Transverse colon (tissue), 4 donors: ENCODE results near the gene ASB10. TPM values are rescaled to one million over a fixed set of nuclear protein-coding genes. Genes with fewer than 3 reads are reported as not detected.

Source experiments
- DNase-seq: peaks from one replicate; pipeline ENCODE4 v3.0.0-alpha.2; 2019
- H3K27ac ChIP-seq, 4 donors: fragments of 200-600 bp; sonication (generic); 2 replicates each; pipeline ENCODE4 v1.5.1; 2016 to 2018; ENCODE audit warnings: inconsistent platforms in 4 of 4
- H3K27me3 ChIP-seq: fragments of 200-600 bp; sonication (generic); 2 replicates; pipeline ENCODE4 v1.5.1; 2017; ENCODE audit warnings: inconsistent platforms
- H3K36me3 ChIP-seq, 4 donors: fragments of 200-600 bp; sonication (generic); 2 replicates each; pipeline ENCODE4 v1.5.1; 2017 to 2019; ENCODE audit warnings: inconsistent platforms in 4 of 4
- H3K4me1 ChIP-seq, 4 donors: fragments of 200-600 bp; sonication (generic); 2 replicates each; pipeline ENCODE4 v1.5.1; 2017 to 2020; ENCODE audit warnings: inconsistent platforms in 4 of 4
- H3K4me3 ChIP-seq, 4 donors: fragments of 200-600 bp; sonication (generic); 1 replicate in 1 of 4; 2 replicates in 3 of 4; pipeline versions ENCODE4 v1.5.1 to v1.6.1; 2017 to 2019; ENCODE audit warnings: inconsistent platforms in 4 of 4
- H3K9me3 ChIP-seq, 2 donors: fragments of 200-600 bp; sonication (generic); 2 replicates each; pipeline ENCODE4 v1.5.1; 2017 to 2019; ENCODE audit warnings: inconsistent platforms in 2 of 2
- CTCF ChIP-seq, 5 experiments: fragments of 200-600 bp in 3 of 5; fragments of 450-650 bp in 2 of 5; sonication (generic) in 3 of 5; IDR thresholded peaks; 1 replicate in 2 of 5; 2 replicates in 3 of 5; pipeline ENCODE4 v1.5.1; 2016 to 2017; ENCODE audit warnings: antibody characterized with exemption in 5 of 5, inconsistent platforms in 3 of 5, mild to moderate bottlenecking in 2 of 5, moderate library complexity in 1 of 5
- EP300 ChIP-seq: sonication (generic); formaldehyde crosslinking; IDR thresholded peaks from one replicate; pipeline ENCODE4 v1.6.1; 2017; ENCODE audit warnings: antibody characterized with exemption, low read depth
- POLR2A ChIP-seq: fragments of 450-650 bp; IDR thresholded peaks from one replicate; pipeline ENCODE4 v1.6.1; 2016; ENCODE audit warnings: antibody characterized with exemption, mild to moderate bottlenecking, moderate library complexity
- POLR2AphosphoS5 ChIP-seq, 3 donors: sonication (generic); formaldehyde crosslinking; IDR thresholded peaks; one replicate each; pipeline ENCODE4 v1.6.1; 2016; ENCODE audit warnings: antibody characterized with exemption in 3 of 3
- WGBS, 2 donors: methylation state at CpG; one replicate each; pipeline ENCODE4 v1.1.5; 2018; ENCODE audit warnings: low coverage in 1 of 2; 5-methylcytosine and 5-hydroxymethylcytosine counted together
- in situ Hi-C, 4 donors: fragments of 200-750 bp; cut with MboI; loops; one replicate each; pipeline versions ENCODE4 v1.15.0 to v1.15.1; 2017; ENCODE audit warnings: low sequenced_read_pairs in 3 of 4, low pct_ligation_motif_present in 1 of 4, low pct_unique_long_range_greater_than_20kb in 1 of 4
- intact Hi-C: fragments of 100-400 bp; cut with DNase I; formaldehyde crosslinking; loops from one replicate; pipeline ENCODE4 v1.15.1; 2023; ENCODE audit warnings: low total_unique reads
- total RNA-seq, 4 donors: library from RNA; depleted of rRNA; stranded (reverse); fragments of >200 nt; gene quantifications; one replicate each; pipeline ENCODE4 v1.1.0, GENCODE V29; 2016

ASB10 gene
- total RNA-seq, 4 donors from 2014 or later, result not detected

GRCh38 chr7:151233804-151234203 is 46.8 kb upstream of the ASB10 start:
- in situ Hi-C loops, result no loop called here
- H3K4me1 ChIP-seq, result peaks cover 14 to 24% (median 17%) of the 10 kb centered on the region in 4 donors
- peaks cover 0 to 22% (median 2%) of the 10 kb centered on the region in 4 donors for H3K36me3 ChIP-seq
- no peak overlapping the region for H3K27ac ChIP-seq
- no peak for DNase-seq
- 93% methylated on average over 9 of the region's 9 CpGs; no CpG with 5 or more reads in 1 of the 2 donors for WGBS, 2 donors
- intact Hi-C loops, result no loop called here
- no peaks in the 10 kb centered on the region for H3K9me3 ChIP-seq
- peak overlapping the region in 1 of 4 donors; percentile 98 for H3K4me3 ChIP-seq
- TF ChIP-seq POLR2A (no peak), CTCF (IDR thresholded peaks at IDR 0.05) (no peak), EP300 (no peak), POLR2AphosphoS5 (IDR thresholded peaks at IDR 0.05) (no peak)
- no peaks in the 10 kb centered on the region for H3K27me3 ChIP-seq

- no peak for TF ChIP-seq POLR2A
- TF ChIP-seq CTCF (IDR thresholded peaks at IDR 0.05), result no peak
- TF ChIP-seq EP300, result no peak
- no peak for TF ChIP-seq POLR2AphosphoS5 (IDR thresholded peaks at IDR 0.05)
- peak overlapping the region; percentile 90 to 99 (median 96) for H3K4me3 ChIP-seq
- in situ Hi-C loops, result no loop called here
- intact Hi-C loops, result no loop called here
- H3K27ac ChIP-seq, result peak overlapping the region; percentile 82 to 91 (median 88)
- peaks cover 0 to 16% (median 0%) of the 10 kb centered on the region in 4 donors for H3K36me3 ChIP-seq
- 13% methylated on average over 29 of the region's 36 CpGs; no CpG with 5 or more reads in 1 of the 2 donors for WGBS, 2 donors
- H3K4me1 ChIP-seq, result peaks cover 14 to 29% (median 20%) of the 10 kb centered on the region in 4 donors
- H3K27me3 ChIP-seq, result no peaks in the 10 kb centered on the region
- no peak for DNase-seq
- no peaks in the 10 kb centered on the region for H3K9me3 ChIP-seq
Observed at GRCh38 chr7:151232917-151233701, 46.1 kb upstream of the ASB10 start.

- Histone ChIP-seq H3K4me1 (peaks cover 14 to 34% (median 25%) of the 10 kb centered on the region in 4 donors), H3K36me3 (peaks cover 0 to 16% (median 0%) of the 10 kb centered on the region in 4 donors), H3K27me3 (no peaks in the 10 kb centered on the region), H3K9me3 (no peaks in the 10 kb centered on the region), H3K4me3 (peak within 1 kb of the TSS; percentile 90 to 99 (median 96)), H3K27ac (peak within 1 kb of the TSS; percentile 82 to 91 (median 88))
- peak; percentile 95 for DNase-seq
- intact Hi-C loops, result no loop called here
- 0 to 1% methylated on average over 3 to 38 of the region's 79 CpGs for whole genome bisulfite sequencing, 2 donors
- in situ Hi-C loops, result no loop called here
- TF ChIP-seq CTCF (IDR thresholded peaks at IDR 0.05) (no peak), POLR2A (peak; percentile 85), POLR2AphosphoS5 (IDR thresholded peaks at IDR 0.05) (peak; percentile 85 to 92 (median 88))
Observed at GRCh38 chr7:151232091-151232916, 45.3 kb upstream of the ASB10 start, which contains the start of gene CHPF2. Gene CHPF2, plus strand, starts transcription at chr7:151232483. Its CDS starts 1,529 bp downstream, at chr7:151234012.

GRCh38 chr7:151231080-151231479 is 44.0 kb upstream of the ASB10 start:
- Histone ChIP-seq H3K4me3 (no peak overlapping the region), H3K9me3 (no peaks in the 10 kb centered on the region), H3K27ac (no peak overlapping the region), H3K27me3 (no peaks in the 10 kb centered on the region), H3K36me3 (peaks cover 0 to 10% (median 0%) of the 10 kb centered on the region in 4 donors), H3K4me1 (peaks cover 18 to 39% (median 30%) of the 10 kb centered on the region in 4 donors)
- no peak for DNase-seq
- intact Hi-C loops, result no loop called here
- no peak for TF ChIP-seq EP300
- TF ChIP-seq CTCF (IDR thresholded peaks at IDR 0.05), result no peak
- TF ChIP-seq POLR2A, result no peak
- TF ChIP-seq POLR2AphosphoS5 (IDR thresholded peaks at IDR 0.05), result no peak
- in situ Hi-C loops, result no loop called here
- 75 to 84% methylated on average over 1 of the region's 1 CpG for WGBS, 2 donors
